ENCODE data around the gene EPHA8.

The EPHA8 gene

GRCh38 chr1:22651941-22652856, 88.9 kb downstream of the EPHA8 start:
- no peak for DNase-seq

GRCh38 chr1:22652881-22653316, 89.6 kb downstream of the EPHA8 start, which contains the start of gene C1QB:
Gene C1QB, plus strand, starts transcription at chr1:22653236. Its CDS starts 6,227 bp downstream, at chr1:22659463.
- no peak for DNase-seq

Data from NCI-H2081 (cell line).